Retina (tissue), 1 donor: ENCODE results near the gene CCDC127.
"Not testable (repeated sequence)": the region's sequence is repeated elsewhere in the genome, so short reads cannot be mapped to it uniquely, and the experiment has no call there.

Experiments
- DNase-seq: peaks from one replicate; pipeline ENCODE4 v3.0.0-alpha.2; 2016

The CCDC127 gene, protein sequence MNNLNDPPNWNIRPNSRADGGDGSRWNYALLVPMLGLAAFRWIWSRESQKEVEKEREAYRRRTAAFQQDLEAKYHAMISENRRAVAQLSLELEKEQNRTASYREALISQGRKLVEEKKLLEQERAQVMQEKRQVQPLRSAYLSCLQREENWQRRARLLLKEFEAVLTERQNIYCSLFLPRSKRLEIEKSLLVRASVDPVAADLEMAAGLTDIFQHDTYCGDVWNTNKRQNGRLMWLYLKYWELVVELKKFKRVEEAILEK

DNA sequence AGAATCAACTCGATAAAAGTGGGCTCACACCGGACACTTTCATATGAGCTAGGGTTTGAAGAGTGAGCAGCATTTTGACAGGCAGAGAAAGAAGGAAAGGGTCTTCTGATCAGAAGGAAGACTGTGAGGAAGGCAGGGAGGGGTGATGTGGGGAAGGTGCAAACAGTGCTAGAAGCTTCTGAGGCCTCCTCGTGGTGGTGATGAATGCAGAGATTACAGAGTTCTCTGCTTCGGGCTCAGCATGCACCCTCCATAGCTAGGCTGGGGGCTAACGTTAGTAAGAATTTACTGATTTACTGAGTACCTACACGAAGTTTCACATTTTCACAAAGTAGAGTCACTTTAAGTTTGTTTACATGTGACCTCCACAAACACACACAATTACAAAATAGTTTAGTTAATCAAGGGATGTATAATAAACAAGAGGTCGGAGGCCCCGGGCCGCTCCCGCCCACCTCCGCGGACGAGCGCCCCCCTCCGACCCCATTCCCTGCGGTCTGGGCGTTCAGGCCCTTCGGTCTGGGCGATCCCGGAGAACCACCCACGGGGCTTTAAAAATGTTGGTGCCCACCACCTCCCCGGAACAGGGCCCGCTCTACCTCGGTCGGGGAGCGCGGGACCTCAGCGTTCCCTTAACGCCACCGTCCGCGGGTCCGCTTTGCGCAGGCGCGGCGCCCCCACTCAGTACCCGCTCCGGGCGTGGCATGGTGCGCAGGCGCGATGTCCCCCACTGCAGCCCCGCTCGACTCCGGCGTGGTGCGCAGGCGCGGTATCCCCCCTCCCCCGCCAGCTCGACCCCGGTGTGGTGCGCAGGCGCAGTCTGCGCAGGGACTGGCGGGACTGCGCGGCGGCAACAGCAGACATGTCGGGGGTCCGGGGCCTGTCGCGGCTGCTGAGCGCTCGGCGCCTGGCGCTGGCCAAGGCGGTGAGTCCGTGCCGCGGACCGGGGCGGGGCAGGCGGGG is at the start of gene CCDC127, which contains the start of gene SDHA:
Gene CCDC127, minus strand, starts transcription at position 660 of the 963 bp plus-strand sequence. CDS start 1,304 bp downstream, outside the sequence.
Gene SDHA, plus strand, starts transcription at position 827 of the 963 bp plus-strand sequence. Its CDS starts 36 bp downstream, at position 863.
- peak; percentile 96 for DNase-seq

DNA sequence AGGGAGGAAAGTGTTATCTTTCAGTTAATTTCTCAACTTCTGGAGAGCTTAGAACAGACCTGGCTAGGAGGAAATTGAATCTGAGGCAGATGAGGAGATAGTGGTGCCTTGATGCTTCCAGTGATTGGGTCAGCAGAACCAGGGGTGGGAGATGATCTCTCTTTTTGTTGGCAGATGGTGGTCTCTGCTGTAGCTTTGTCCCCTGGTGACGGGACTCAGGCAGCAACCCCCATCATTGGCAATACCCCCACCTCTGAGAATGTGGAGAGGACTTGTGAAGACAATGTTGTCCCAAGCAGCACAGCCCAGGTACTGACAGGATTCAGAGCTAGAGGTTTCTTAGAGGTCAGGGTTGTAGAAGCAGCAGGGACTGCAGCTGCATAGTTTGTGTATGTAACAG is 49.8 kb upstream of the CCDC127 start:
- no peak for DNase-seq

DNA sequence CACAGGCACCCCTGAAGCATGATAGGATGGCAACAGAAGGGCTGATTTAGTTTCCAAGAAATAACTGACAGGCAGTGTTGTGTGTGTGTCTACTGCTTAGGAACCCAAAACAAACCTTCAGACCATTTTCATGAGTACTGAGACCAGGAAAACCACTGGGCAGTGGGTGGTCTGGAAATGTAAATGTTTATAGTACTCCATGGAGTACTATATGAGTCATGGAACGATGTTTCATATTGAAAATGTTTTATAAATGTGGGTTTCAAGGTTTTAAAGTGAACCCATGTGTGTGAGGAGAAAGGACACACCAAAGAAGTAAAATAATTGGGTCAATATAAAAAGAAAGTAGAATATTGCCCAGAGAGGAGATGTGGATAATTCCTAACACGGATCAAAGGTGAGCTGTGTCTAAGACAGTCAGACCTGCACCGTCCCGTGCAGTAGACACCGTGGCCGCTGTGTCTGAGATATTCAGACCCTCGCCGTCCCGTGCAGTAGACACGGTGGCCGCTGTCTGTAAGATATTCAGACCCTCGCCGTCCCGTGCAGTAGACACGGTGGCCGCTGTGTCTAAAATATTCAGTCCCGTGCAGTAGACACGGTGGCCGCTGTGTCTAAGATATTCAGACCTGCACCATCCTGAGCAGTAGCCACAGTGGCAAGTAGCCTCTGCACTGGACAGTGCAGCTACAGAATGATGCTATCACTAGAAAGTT is 48.5 kb upstream of the CCDC127 start:
- not testable (repeated sequence) for DNase-seq

DNA sequence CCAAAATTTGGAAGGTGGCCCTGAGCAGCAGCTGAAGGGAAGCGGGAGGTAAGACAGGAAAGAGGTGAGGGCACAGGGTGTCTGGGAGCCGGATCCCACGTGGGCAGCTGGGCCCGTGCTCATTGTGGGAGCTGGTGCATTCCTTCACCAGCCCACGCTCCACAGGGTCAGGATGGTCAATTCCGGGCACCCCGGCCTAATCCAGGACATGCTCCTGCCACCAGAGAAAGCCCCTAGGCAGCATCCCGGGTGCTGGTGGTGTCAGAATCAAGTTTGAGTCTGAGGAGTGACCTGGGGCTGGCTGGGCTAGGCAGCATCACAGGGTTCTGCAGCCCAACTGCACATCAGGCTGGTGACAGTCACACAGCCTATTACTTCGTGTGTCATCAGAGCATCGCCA is 46.4 kb upstream of the CCDC127 start:
- DNase-seq = no peak

DNA sequence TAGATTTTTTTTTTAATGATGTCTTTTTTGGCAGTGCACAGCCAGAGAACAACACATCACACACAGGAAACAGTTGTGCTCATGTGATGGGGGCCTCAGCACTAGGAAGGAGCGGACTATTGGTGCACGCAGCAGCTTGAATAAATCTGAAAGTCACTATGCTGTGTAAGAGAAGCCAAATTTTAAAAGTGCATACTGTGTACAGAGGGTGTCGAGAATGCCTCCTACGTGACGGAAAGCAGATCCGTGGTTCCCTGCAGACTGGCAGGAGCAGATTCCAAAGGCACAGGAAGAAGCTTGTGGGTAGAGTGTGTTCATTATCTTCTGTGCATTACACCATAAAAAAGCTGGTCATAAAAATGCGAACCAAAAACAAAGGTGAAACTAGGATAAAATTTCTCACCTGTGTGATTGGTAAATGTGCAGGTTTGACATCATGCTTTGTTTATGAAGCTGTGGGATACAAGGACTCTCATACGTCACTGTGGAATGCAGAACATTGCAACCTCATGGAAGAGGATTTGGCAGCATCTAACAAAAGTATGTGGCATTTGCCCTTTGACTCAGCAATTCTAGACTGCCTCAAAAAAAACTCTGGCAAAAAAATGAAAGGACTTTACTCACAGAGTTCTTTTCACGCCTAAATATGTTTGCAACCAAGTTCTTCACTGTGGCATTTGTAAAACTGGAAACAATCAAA is 45.5 kb upstream of the CCDC127 start:
- not testable (repeated sequence) for DNase-seq

DNA sequence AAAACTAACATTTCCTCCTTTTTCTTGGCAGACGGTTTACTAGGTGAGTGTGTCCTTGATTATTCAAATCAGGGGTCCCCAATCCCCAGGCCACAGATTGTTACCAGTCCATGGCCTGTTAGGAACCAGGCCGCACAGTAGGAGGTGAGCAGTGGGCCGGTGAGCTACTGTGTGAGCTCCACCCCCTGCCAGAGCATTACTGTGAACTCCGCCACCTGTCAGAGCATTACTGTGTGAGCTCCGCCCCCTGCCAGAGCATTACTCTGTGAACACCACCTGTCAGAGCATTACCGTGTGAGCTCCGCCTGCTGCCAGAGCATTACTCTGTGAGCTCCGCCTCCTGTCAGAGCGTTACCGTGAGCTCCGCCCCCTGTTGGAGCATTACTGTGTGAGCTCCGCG is 39.2 kb upstream of the CCDC127 start:
- DNase-seq = no peak

DNA sequence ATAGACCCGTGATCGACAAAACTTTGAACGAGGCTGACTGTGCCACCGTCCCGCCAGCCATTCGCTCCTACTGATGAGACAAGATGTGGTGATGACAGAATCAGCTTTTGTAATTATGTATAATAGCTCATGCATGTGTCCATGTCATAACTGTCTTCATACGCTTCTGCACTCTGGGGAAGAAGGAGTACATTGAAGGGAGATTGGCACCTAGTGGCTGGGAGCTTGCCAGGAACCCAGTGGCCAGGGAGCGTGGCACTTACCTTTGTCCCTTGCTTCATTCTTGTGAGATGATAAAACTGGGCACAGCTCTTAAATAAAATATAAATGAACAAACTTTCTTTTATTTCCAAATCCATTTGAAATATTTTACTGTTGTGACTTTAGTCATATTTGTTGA is 38.4 kb upstream of the CCDC127 start:
- DNase-seq = not testable (repeated sequence)

DNA sequence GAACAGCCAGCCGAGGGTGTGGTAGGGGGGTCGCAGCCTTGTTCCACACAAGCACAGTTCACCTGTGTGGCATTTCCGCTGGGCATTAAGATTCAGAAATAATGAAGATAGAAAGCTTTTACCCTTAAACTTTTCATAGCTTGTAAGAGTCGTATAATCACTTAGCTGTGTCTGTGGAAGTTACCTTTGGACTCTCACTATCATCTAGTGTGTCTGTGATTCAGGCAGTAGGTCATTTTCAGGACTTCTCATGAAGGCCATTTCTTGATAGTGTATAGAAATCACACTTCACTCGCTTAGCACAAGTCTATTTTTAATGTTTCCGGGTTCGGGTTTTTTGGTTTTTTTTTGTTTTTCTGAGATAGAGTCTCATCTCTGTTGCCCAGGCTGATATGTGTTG is 37.2 kb upstream of the CCDC127 start:
- DNase-seq = not testable (repeated sequence)

DNA sequence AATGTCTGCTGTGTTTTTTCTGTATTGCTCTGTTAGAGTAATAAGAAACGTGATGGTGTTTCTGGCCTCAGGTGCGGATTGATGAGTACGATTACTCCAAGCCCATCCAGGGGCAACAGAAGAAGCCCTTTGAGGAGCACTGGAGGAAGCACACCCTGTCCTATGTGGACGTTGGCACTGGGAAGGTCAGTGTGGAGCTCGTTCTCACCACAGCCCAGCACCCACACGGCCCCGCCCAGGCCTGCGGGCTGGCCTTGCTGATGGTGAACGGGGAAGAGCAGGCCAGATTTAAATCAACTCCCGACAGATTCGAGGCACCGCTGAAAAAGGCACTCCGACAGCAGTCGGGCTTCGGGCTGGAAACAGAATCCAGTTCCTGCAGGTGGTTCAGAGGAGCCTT is 36.4 kb upstream of the CCDC127 start:
- not testable (repeated sequence) for DNase-seq

DNA sequence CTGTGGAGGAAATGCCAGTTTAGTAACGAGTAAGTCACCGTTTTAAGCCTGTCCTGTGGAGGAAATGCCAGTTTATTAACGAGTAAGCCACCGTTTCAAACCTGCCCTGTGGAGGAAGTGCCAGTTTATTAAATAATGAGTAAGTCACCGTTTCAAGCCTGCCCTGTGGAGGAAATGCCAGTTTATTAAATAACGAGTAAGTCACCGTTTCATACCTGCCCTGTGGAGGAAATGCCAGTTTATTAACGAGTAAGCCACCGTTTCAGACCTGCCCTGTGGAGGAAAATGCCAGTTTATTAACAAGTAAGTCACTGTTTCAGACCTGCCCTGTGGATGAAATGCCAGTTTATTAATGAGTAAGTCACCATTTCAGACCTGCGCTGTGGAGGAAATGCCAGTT is 34.6 kb upstream of the CCDC127 start:
- no peak for DNase-seq

DNA sequence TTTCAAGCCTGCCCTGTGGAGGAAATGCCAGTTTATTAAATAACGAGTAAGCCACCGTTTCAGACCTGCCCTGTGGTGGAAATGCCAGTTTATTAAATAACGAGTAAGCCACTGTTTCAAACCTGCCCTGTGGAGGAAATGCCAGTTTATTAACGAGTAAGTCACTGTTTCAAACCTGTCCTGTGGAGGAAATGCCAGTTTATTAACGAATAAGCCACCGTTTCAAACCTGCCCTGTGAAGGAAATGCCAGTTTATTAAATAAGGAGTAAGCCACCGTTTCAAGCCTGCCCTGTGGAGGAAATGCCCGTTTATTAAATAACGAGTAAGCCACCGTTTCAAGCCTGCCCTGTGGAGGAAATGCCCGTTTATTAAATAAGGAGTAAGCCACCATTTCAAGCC is 34.0 kb upstream of the CCDC127 start:
- DNase-seq = not testable (repeated sequence)

DNA sequence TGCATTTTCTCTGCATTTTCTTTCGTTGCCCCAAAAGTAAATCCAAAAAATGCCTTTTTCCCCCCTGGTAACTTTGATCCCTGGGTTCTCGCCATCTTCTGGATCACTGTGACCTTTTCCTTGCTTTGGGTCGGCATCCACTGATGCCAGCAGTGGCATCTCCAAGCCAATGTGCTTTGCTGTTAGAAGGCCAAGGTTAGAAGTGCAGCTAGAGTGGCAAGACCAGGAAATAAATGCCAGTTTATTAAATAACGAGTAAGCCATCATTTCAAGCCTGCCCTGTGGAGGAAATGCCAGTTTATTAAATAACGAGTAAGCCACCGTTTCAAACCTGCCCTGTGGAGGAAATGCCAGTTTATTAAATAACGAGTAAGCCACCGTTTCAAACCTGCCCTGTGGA is 33.6 kb upstream of the CCDC127 start:
- not testable (repeated sequence) for DNase-seq

DNA sequence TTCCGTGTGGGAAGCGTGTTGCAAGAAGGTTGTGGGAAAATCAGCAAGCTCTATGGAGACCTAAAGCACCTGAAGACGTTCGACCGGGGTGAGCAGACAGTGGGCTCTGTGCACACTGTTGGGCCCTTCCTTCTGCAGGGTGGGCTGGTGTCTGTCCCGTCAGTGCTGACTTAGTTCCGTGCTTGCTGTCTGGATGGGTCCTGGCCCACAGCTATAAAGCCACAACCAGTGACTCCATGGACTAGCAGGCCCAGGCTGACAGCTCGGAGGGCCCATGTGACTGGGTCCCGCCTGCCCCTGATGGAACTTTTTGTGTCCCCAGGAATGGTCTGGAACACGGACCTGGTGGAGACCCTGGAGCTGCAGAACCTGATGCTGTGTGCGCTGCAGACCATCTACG is 33.1 kb upstream of the CCDC127 start:
- not testable (repeated sequence) for DNase-seq

DNA sequence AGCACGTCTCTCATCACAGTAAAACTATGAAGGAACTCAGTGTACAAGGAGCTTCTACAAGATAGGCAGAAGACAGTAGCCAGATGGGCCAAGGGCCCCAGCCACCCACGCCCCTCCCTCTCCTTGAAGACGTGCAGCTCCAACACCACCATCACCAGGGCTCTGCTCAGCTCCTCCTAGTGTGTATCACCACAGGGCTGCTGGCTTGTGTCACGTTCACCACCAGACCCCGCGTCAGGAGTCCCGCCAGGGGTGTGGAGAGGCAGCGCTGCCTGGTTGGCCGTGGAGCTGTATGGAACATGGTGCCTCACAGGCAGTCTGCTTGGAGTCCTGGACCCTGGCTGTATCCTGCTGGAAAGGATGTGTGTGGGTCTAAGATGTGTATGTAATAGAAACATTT is 32.4 kb upstream of the CCDC127 start:
- not testable (repeated sequence) for DNase-seq

DNA sequence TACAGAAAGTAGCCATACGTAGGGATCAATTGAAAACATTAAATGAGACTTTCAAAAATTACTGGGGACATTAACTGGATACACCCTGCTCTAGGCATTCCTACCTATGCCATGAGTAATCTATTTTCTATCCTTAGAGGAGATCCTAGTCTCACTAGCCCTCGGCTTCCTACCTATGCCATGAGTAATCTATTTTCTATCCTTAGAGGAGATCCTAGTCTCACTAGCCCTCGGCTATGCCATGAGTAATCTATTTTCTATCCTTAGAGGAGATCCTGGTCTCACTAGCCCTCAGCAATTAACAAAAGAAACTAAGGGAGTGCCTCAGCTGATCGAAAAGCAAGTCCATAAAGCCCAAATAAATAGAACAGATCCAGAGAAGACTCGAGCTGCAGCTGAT is 27.8 kb upstream of the CCDC127 start:
- not testable (repeated sequence) for DNase-seq

DNA sequence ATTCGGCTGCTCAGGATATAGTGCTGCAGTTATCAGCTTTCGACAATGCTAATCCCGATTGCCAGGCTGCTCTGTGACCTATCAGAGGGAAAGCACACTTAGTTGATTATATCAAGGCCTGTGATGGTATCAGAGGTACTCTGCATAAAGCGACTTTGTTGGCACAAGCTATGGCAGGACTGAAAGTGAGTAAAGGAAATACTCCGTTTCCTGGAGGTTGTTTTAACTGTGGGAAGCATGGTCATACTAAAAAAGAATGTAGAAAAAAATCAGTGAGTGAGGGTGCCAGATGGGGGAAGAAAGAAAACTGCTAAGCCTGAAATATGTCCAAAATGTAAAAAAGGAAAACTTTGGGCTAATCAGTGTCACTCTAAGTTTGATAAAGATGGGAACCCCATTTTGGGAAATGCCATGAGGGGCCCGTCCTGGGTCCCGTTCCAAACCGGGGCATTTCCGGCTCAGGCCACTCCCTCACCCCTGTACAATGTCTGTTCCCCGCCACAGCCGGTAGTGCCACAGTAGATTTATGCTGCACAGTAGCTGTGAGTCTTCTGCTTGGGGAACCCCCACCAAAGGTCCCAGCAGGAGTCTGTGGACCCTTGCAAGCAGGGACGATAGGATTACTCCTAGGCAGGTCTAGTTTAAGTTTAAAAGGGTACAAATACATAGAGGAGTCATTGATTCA is 25.9 kb upstream of the CCDC127 start:
- DNase-seq = not testable (repeated sequence)

DNA sequence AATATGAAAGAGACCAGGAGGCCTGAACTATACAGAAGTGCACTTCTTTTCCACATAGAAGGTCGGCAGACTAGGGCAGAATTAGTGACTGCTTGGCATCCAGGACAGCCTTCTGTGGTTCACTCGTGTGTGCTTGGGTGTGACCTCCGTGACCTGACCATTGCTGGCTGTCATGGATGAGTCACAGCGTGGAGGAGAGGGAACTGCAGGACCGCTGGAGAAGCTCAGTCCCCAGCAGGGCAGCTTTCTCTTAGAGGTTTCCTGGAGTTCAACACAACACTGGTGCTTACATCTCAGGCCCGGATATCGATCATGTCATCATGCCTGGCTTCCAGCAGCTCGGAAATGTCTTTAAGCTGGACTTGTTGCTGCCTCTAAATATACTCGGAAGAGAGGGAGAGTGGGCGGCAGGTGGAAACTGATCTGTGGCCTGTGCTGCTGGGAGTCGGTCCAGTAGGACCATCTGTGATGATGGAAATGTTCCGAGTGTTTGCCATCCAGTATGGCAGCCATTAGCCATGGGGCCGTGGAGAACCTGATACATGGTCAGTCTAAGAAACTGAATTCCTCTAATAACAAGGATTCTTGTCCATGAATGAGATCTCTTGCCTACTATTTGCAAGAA is 23.2 kb upstream of the CCDC127 start:
- not testable (repeated sequence) for DNase-seq

DNA sequence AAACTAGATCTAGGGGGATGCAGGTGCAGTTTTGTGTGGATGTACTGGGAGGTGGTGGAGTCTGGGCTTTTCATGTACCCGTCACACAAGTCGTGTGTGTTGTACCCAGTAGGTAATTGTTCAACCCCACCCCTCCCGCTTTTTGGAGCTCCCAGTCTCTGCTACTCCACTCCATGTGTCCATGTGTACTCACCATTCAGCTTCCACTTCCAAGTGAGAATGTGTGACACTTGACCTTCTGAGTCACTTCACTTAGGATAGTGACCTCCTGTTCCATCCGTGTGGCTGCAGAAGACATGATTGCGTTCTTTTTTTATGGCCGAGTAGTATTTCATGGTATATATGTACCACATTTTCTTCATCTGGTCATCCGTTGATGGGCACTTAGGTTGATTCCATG is 22.6 kb upstream of the CCDC127 start:
- DNase-seq = not testable (repeated sequence)

DNA sequence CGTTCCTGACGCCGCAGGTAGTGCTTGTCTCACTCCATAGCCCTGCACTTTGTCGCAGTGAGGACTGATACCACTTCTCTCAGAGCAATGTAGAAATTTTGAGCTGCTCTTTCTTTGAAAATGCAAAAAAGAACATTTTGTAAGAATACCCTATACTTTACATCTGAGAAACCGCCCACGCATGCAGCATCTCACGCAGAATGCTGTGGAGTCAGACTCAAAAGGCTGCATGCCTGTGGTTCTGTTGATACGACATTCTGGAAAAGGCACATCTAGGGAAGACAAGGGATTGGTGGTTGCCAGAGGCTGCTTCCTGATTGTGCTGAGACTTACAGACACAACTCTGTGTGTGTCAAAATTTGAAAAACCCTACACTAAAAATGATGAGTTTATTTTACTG is 20.0 kb upstream of the CCDC127 start:
- not testable (repeated sequence) for DNase-seq

DNA sequence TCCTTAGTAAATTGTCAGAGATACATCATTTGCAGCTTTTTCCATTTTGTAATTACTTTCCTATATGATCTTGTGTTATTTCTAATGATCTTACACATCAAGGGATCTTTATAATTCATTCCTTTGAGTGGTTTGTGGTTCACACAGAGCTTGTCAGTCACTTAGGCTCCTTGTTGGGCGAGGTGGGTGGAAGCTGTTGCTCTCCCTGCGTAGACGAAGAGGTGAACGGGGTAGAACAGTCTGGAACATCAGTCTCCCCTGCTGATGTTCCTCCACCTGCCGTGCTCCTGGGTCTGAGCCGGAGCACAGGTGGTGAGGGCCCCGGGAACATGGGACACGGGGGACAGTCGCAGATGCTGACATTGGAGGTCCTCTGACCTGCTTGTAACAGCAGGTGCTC is 17.6 kb upstream of the CCDC127 start:
- DNase-seq = not testable (repeated sequence)

DNA sequence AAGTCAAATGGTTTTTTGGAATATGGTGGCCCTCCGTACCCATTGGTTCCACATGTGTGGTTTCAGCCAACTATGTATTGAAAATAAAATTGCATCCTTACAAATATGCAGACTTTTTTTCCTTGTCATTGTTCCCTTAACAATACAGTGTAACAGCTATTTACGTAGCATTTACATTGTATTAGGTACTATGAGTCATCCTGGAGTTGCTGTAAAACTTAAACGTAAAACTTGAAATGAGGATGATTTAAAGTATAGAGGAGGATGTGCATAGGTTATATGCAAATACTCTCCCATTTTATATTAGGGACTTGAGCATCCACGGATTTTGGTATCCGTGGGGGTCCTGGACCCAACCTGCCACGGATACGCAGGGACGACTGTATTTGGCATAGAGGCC is 16.5 kb upstream of the CCDC127 start:
- no peak for DNase-seq
